CD4-positive, alpha-beta T cell (primary cell): Measurements from ENCODE around the gene CPLANE2. TPM values are rescaled to one million over a fixed set of nuclear protein-coding genes. Genes with fewer than 3 reads are reported as not detected.

ENCODE experiments used
- ATAC-seq: fragments of 200-7000 bp; cut with Tn5 transposase; one replicate; pipeline ENCODE4 v1.10.0; 2022; ENCODE audit warnings: mild to moderate bottlenecking; ENCODE audit not compliant: poor library complexity
- CTCF ChIA-PET: fragments of 350-600 bp; sonication (Branson Sonifier 250); formaldehyde crosslinking; loops from one replicate; lab custom pipeline; 2021; ENCODE audit warnings: antibody characterized with exemption, inconsistent platforms; lab: Charles Lee
- POLR2A ChIA-PET: fragments of 350-600 bp; sonication (Branson Sonifier 250); formaldehyde crosslinking; loops from one replicate; lab custom pipeline; 2021; ENCODE audit warnings: antibody characterized with exemption, inconsistent platforms; lab: Charles Lee
- DNase-seq, 14 experiments: peaks; one replicate each; pipeline ENCODE4 v3.0.0-alpha.2; 2013 to 2020; ENCODE audit warnings: mixed read lengths in 2 of 14
- H3K27ac ChIP-seq, 2 donors: one replicate each; pipeline versions ENCODE4 v1.5.1 to v1.7.0; 2013; ENCODE audit warnings: low read length in 2 of 2, low read depth in 1 of 2, mild to moderate bottlenecking in 1 of 2
- H3K27me3 ChIP-seq, 2 experiments: 1 replicate in 1 of 2; 2 replicates in 1 of 2; pipeline versions ENCODE4 v1.6.1 to v1.7.0; 2013; ENCODE audit warnings: low read length in 2 of 2, control low read depth in 1 of 2, mild to moderate bottlenecking in 1 of 2, moderate library complexity in 1 of 2; ENCODE audit not compliant: insufficient read depth in 2 of 2, control insufficient read depth in 1 of 2
- H3K36me3 ChIP-seq: one replicate; pipeline ENCODE4 v1.6.1; 2013; ENCODE audit warnings: low read length, control low read depth; ENCODE audit not compliant: insufficient read depth
- H3K4me1 ChIP-seq: one replicate; pipeline ENCODE4 v1.6.1; 2013; ENCODE audit warnings: low read length, control low read depth; ENCODE audit not compliant: insufficient read depth
- H3K4me3 ChIP-seq: one replicate; pipeline ENCODE4 v1.5.1; 2013; ENCODE audit warnings: mild to moderate bottlenecking, low read length, moderate library complexity
- H3K9me3 ChIP-seq, 2 experiments: 1 replicate in 1 of 2; 2 replicates in 1 of 2; pipeline versions ENCODE4 v1.6.1 to v1.7.0; 2013; ENCODE audit warnings: low read length in 2 of 2, mild to moderate bottlenecking in 2 of 2, control low read depth in 1 of 2, moderate library complexity in 1 of 2; ENCODE audit not compliant: control insufficient read depth in 1 of 2, insufficient read depth in 1 of 2
- H3K27ac Mint-ChIP-seq: one replicate; pipeline ENCODE4 v1.8.0; 2020; ENCODE audit warnings: mixed read lengths
- H3K27me3 Mint-ChIP-seq: one replicate; pipeline ENCODE4 v1.8.0; 2021; ENCODE audit warnings: mixed read lengths
- H3K36me3 Mint-ChIP-seq: one replicate; pipeline ENCODE4 v1.8.0; 2021; ENCODE audit warnings: low read depth, mixed read lengths
- H3K4me1 Mint-ChIP-seq: one replicate; pipeline ENCODE4 v1.8.0; 2021; ENCODE audit warnings: low read depth, mixed read lengths
- H3K4me3 Mint-ChIP-seq: one replicate; pipeline ENCODE4 v1.8.0; 2020; ENCODE audit warnings: mild to moderate bottlenecking, mixed read lengths
- H3K9me3 Mint-ChIP-seq: one replicate; pipeline ENCODE4 v1.8.0; 2020; ENCODE audit warnings: mixed read lengths
- intact Hi-C, 2 experiments: fragments of 100-400 bp; cut with DNase I in 1 of 2; cut with micrococcal nuclease in 1 of 2; formaldehyde crosslinking; loops; one replicate each; pipeline versions ENCODE4 v1.15.1 to v1.9.0; 2023 to 2025; cut with DNase I, micrococcal nuclease
- total RNA-seq, 174 experiments: library from RNA in 2 of 174; stranded (reverse) in 2 of 174; gene quantifications; one replicate each; pipeline ENCODE4 v1.2.3 and lab custom pipeline; 2021 to 2026
- TF ChIP-seq, protein P1 (sequence below): fragments of 200-600 bp; IDR thresholded peaks from one replicate; pipeline ENCODE4 v1.8.0; 2022; ENCODE audit warnings: antibody characterized with exemption, mild to moderate bottlenecking

The CPLANE2 gene
- total RNA-seq, 2 experiments from 2014 or later: 5.3 to 8.4 TPM

DNA sequence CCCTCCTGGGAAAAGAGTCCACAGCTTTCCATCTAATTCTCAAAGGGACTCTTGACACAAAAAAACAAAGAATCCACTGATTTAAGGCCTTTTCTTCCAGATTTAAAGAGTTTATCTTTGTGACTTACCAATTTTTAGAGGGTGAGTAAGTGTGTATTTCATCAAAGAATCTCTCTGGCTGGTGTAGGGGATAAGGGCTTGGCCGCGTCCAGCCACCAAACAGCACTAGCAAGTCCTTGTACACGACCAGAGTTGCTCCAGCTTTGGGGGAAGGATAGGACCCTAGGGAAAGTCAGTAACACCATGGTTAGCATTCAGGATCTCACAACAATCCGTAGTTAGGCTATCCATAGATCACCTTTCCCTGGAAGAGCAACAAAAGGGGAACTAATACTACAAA, 19.5 kb upstream of the CPLANE2 start:
- Mint-ChIP-seq H3K4me3 (no peak overlapping the region), H3K4me1 (peaks cover 4% of the 10 kb centered on the region), H3K27me3 (no peaks in the 10 kb centered on the region), H3K36me3 (peaks cover 65% of the 10 kb centered on the region), H3K9me3 (no peaks in the 10 kb centered on the region), H3K27ac (peak overlapping the region; percentile 35)
- Histone ChIP-seq H3K4me3 (no peak overlapping the region), H3K27ac (no peak overlapping the region), H3K36me3 (peaks cover 53% of the 10 kb centered on the region), H3K27me3 (no peaks in the 10 kb centered on the region), H3K9me3 (no peaks in the 10 kb centered on the region), H3K4me1 (no peaks in the 10 kb centered on the region)
- DNase-seq (no peak), ATAC-seq (no peak)
- intact Hi-C loops: no loop called here
- ChIA-PET POLR2A (no interaction called here), CTCF (no interaction called here)
- TF ChIP-seq, protein P1, sequence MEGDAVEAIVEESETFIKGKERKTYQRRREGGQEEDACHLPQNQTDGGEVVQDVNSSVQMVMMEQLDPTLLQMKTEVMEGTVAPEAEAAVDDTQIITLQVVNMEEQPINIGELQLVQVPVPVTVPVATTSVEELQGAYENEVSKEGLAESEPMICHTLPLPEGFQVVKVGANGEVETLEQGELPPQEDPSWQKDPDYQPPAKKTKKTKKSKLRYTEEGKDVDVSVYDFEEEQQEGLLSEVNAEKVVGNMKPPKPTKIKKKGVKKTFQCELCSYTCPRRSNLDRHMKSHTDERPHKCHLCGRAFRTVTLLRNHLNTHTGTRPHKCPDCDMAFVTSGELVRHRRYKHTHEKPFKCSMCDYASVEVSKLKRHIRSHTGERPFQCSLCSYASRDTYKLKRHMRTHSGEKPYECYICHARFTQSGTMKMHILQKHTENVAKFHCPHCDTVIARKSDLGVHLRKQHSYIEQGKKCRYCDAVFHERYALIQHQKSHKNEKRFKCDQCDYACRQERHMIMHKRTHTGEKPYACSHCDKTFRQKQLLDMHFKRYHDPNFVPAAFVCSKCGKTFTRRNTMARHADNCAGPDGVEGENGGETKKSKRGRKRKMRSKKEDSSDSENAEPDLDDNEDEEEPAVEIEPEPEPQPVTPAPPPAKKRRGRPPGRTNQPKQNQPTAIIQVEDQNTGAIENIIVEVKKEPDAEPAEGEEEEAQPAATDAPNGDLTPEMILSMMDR: no peak

DNA sequence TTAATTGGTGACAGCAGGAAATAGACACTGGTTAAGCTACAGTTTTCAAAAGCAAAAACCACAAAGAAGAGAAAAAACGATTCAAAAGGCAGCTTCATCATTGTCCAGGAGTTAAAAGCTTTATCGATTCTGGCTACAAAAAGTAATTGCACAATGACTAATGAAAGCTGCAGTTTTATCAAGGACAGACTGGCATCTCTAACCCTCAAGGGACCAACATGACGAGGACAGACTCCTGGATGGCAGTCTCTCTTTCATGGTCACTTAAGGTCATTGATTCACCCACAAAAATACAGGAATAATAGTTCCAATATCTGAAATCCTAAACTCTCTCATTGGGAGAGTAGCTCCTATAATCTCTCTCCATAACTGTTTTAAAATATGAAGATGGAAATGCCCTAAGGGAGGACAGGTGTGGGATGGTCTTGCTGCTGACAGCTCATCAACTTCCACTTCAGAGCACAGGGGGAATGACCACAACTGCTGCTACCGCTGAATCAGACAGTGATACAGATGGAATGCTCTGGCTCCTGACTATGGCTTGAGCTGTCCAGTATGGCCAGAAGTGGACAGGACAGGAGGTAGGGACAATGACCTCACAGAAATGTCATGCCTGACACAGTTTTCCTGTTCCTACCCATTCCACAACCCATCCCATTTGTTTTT, 17.4 kb upstream of the CPLANE2 start:
- CTCF ChIA-PET: no interaction called here
- Mint-ChIP-seq H3K9me3 (no peaks in the 10 kb centered on the region), H3K4me1 (peaks cover 12% of the 10 kb centered on the region), H3K36me3 (peaks cover 80% of the 10 kb centered on the region), H3K27ac (peak overlapping the region; percentile 44), H3K27me3 (no peaks in the 10 kb centered on the region), H3K4me3 (no peak overlapping the region)
- intact Hi-C loops: no loop called here
- Histone ChIP-seq H3K36me3 (peaks cover 67% of the 10 kb centered on the region), H3K27me3 (no peaks in the 10 kb centered on the region), H3K4me1 (peaks cover 4% of the 10 kb centered on the region), H3K4me3 (no peak overlapping the region), H3K27ac (no peak overlapping the region), H3K9me3 (no peaks in the 10 kb centered on the region)
- POLR2A ChIA-PET: no interaction called here
- ATAC-seq (no peak), DNase-seq (no peak)
- TF ChIP-seq, protein P1: no peak

DNA sequence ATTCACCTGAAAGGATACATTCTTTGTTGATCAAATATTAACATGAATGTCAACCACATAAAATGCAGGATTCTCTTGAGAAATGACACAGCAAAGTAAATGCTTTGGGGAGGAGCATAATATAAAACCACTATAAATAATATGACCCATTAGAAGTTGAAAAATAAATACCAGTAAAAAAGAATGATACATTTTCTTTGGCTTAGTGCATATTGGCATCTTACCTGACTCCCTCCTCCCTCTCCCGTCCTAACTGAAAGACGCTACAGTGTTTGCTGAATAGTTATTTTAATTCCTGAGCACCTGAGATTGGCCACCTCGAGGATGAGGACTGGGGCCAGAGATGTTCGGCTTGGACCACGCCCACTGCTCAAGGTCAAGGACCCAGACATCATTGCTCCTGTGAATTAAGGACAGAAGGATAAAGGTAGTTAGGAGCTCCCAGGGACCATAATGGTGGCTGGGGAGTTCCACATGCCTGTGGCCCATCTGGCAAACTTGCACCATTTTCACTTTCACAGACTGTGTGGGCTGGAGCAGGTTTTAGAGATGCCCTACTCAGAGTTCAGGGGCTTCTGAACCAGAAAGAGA, 16.4 kb upstream of the CPLANE2 start:
- no peaks in the 10 kb centered on the region for H3K27me3 ChIP-seq
- H3K4me1 ChIP-seq: peaks cover 4% of the 10 kb centered on the region
- DNase-seq (no peak), ATAC-seq (no peak)
- peaks cover 22% of the 10 kb centered on the region for H3K4me1 Mint-ChIP-seq
- ChIA-PET CTCF (no interaction called here), POLR2A (no interaction called here)
- TF ChIP-seq, protein P1: no peak
- peak overlapping the region; percentile 36 for H3K27ac Mint-ChIP-seq
- H3K9me3 Mint-ChIP-seq: no peaks in the 10 kb centered on the region
- no peak overlapping the region for H3K27ac ChIP-seq
- H3K36me3 Mint-ChIP-seq: peaks cover 83% of the 10 kb centered on the region
- no peaks in the 10 kb centered on the region for H3K27me3 Mint-ChIP-seq
- H3K9me3 ChIP-seq: no peaks in the 10 kb centered on the region
- no peak overlapping the region for H3K4me3 ChIP-seq
- intact Hi-C loops: no loop called here
- H3K36me3 ChIP-seq: peaks cover 74% of the 10 kb centered on the region
- H3K4me3 Mint-ChIP-seq: no peak overlapping the region
